H1 (cell line): ENCODE results near the gene TTC39A. TPM values are rescaled to one million over a fixed set of nuclear protein-coding genes. Genes with fewer than 3 reads are reported as not detected.

Source experiments
- CTCF ChIA-PET: fragments of 300-600 bp; sonication (Branson Sonifier 250); formaldehyde crosslinking; loops from one replicate; lab custom pipeline; 2021; ENCODE audit not compliant: partially characterized antibody; lab: Charles Lee
- POLR2A ChIA-PET: fragments of 300-600 bp; sonication (Branson Sonifier 250); formaldehyde crosslinking; loops from one replicate; lab custom pipeline; 2021; ENCODE audit warnings: inconsistent platforms; ENCODE audit not compliant: partially characterized antibody; lab: Charles Lee
- DNase-seq, 2 experiments: peaks; one replicate each; pipeline versions ENCODE4 v3.0.0 to v3.0.0-alpha.2; 2010 to 2022; ENCODE audit warnings: low spot score in 2 of 2, low read depth in 1 of 2, mixed read lengths in 1 of 2
- FAIRE-seq: peaks from 2 replicates; lab custom pipeline; 2011; peaks lifted over from hg19 to GRCh38; lab: Jason Lieb, UNC
- H2AFZ ChIP-seq: 2 replicates; pipeline ENCODE4 v1.8.1; 2012; ENCODE audit warnings: low read length, inconsistent platforms
- H2AK5ac ChIP-seq: 2 replicates; pipeline ENCODE4 v1.6.1; 2013; ENCODE audit warnings: low read depth, low read length
- H2BK120ac ChIP-seq: replicated peaks from 2 replicates; pipeline ENCODE3; 2013; ENCODE audit warnings: low read depth, low read length, inconsistent platforms
- H2BK12ac ChIP-seq: 2 replicates; pipeline ENCODE4 v1.6.1; 2013; ENCODE audit warnings: low read depth, low read length
- H2BK15ac ChIP-seq: 2 replicates; pipeline ENCODE4 v1.6.1; 2013; ENCODE audit warnings: low read length
- H2BK20ac ChIP-seq: 2 replicates; pipeline ENCODE4 v1.6.1; 2013; ENCODE audit warnings: low read length
- H2BK5ac ChIP-seq: 2 replicates; pipeline ENCODE4 v1.6.1; 2013; ENCODE audit warnings: low read depth, low read length
- H3K14ac ChIP-seq: 2 replicates; pipeline ENCODE4 v1.6.1; 2013; ENCODE audit warnings: inconsistent platforms; ENCODE audit not compliant: insufficient read length
- H3K18ac ChIP-seq: 2 replicates; pipeline ENCODE4 v1.6.1; 2013; ENCODE audit warnings: low read length; ENCODE audit errors: extremely low read depth
- H3K23ac ChIP-seq: 2 replicates; pipeline ENCODE4 v1.6.1; 2013; ENCODE audit warnings: inconsistent platforms; ENCODE audit not compliant: insufficient read length
- H3K23me2 ChIP-seq: 2 replicates; pipeline ENCODE4 v1.6.1; 2013; ENCODE audit warnings: low read depth, low read length
- H3K27ac ChIP-seq: 2 replicates; pipeline ENCODE4 v1.6.1; 2011; ENCODE audit warnings: low read depth, low read length, inconsistent platforms
- H3K27me3 ChIP-seq, 4 experiments: replicated peaks in 1 of 4; 1 replicate in 1 of 4; 2 replicates in 3 of 4; pipeline versions ENCODE4 v1.6.1 to v1.8.1; 2011 to 2013; ENCODE audit warnings: low read length in 3 of 4, mild to moderate bottlenecking in 3 of 4, inconsistent platforms in 2 of 4, mixed read lengths in 2 of 4, moderate library complexity in 1 of 4; ENCODE audit not compliant: control insufficient read depth in 3 of 4, insufficient read depth in 3 of 4; ENCODE audit errors: extremely low read depth in 1 of 4
- H3K36me3 ChIP-seq, 4 experiments: 2 replicates each; pipeline versions ENCODE4 v1.6.1 to v1.8.1; 2011 to 2013; ENCODE audit warnings: mild to moderate bottlenecking in 4 of 4, low read length in 3 of 4, moderate library complexity in 2 of 4, control low read depth in 1 of 4, inconsistent platforms in 1 of 4; ENCODE audit not compliant: insufficient read depth in 4 of 4, control insufficient read depth in 2 of 4
- H3K4ac ChIP-seq: replicated peaks from 2 replicates; pipeline ENCODE3; 2013; ENCODE audit warnings: low read length, low read depth, mixed read lengths, inconsistent platforms; ENCODE audit not compliant: insufficient read length
- H3K4me1 ChIP-seq, 4 experiments: replicated peaks in 1 of 4; 1 replicate in 1 of 4; 2 replicates in 3 of 4; pipeline versions ENCODE4 v1.6.1 to v1.8.1; 2011 to 2013; ENCODE audit warnings: low read length in 3 of 4, inconsistent platforms in 2 of 4, mixed read lengths in 1 of 4; ENCODE audit not compliant: insufficient read depth in 4 of 4, control insufficient read depth in 3 of 4
- H3K4me2 ChIP-seq, 2 experiments: 2 replicates each; pipeline versions ENCODE4 v1.6.1 to v1.8.1; 2011 to 2013; ENCODE audit warnings: low read depth in 2 of 2, low read length in 2 of 2, control low read depth in 1 of 2, inconsistent platforms in 1 of 2, mild to moderate bottlenecking in 1 of 2; ENCODE audit not compliant: insufficient read depth in 1 of 2
- H3K4me3 ChIP-seq, 4 experiments: fragments of 200-600, 300-600 bp in 1 of 4; sonication (generic), shearing (Covaris generic), sonication (Bioruptor Twin) in 1 of 4; 2 replicates each; pipeline versions ENCODE4 v1.5.1 to v1.8.1; 2011 to 2016; ENCODE audit warnings: low read length in 4 of 4, low read depth in 3 of 4, control low read depth in 2 of 4, inconsistent platforms in 2 of 4, mild to moderate bottlenecking in 2 of 4, mixed read lengths in 1 of 4, moderate library complexity in 1 of 4; ENCODE audit not compliant: insufficient read depth in 2 of 4; ENCODE audit errors: extremely low read depth in 1 of 4
- H3K56ac ChIP-seq: replicated peaks from 2 replicates; pipeline ENCODE3; 2013; ENCODE audit warnings: low read depth, mild to moderate bottlenecking, mixed read lengths, low read length, inconsistent platforms; ENCODE audit not compliant: insufficient read length
- H3K79me1 ChIP-seq: 2 replicates; pipeline ENCODE4 v1.6.1; 2013; ENCODE audit warnings: low read depth, low read length, control low read depth
- H3K79me2 ChIP-seq, 2 experiments: 2 replicates each; pipeline versions ENCODE4 v1.6.1 to v1.8.1; 2012 to 2013; ENCODE audit warnings: low read length in 2 of 2, mild to moderate bottlenecking in 2 of 2, inconsistent platforms in 1 of 2; ENCODE audit not compliant: insufficient read depth in 2 of 2, control insufficient read depth in 1 of 2
- H3K9ac ChIP-seq, 4 experiments: replicated peaks in 1 of 4; 1 replicate in 1 of 4; 2 replicates in 3 of 4; pipeline versions ENCODE4 v1.6.1 to v1.8.1; 2011 to 2013; ENCODE audit warnings: low read depth in 3 of 4, low read length in 3 of 4, control low read depth in 2 of 4, mild to moderate bottlenecking in 2 of 4, moderate library complexity in 2 of 4, inconsistent platforms in 1 of 4; ENCODE audit errors: extremely low read depth in 1 of 4
- H3K9me3 ChIP-seq, 2 experiments: 2 replicates each; pipeline versions ENCODE4 v1.6.1 to v1.8.1; 2012 to 2013; ENCODE audit warnings: mild to moderate bottlenecking in 2 of 2, moderate library complexity in 2 of 2, control low read depth in 1 of 2, inconsistent platforms in 1 of 2, low read depth in 1 of 2, low read length in 1 of 2, mixed read lengths in 1 of 2; ENCODE audit not compliant: insufficient read depth in 2 of 2
- H4K20me1 ChIP-seq, 2 experiments: replicated peaks in 1 of 2; 2 replicates each; pipeline versions ENCODE3 to v1.8.1; 2011 to 2013; ENCODE audit warnings: inconsistent platforms in 2 of 2, low read length in 2 of 2, mild to moderate bottlenecking in 1 of 2; ENCODE audit not compliant: insufficient read depth in 2 of 2, control insufficient read depth in 1 of 2
- H4K5ac ChIP-seq: 2 replicates; pipeline ENCODE4 v1.6.1; 2013; ENCODE audit warnings: low read length, low read depth, mixed read lengths, inconsistent platforms; ENCODE audit not compliant: insufficient read length
- H4K8ac ChIP-seq: 2 replicates; pipeline ENCODE4 v1.8.0; 2013; ENCODE audit warnings: mild to moderate bottlenecking, moderate library complexity, low read length, inconsistent platforms; ENCODE audit not compliant: insufficient read depth; ENCODE audit errors: extremely low read depth
- H4K91ac ChIP-seq: replicated peaks from 2 replicates; pipeline ENCODE3; 2013; ENCODE audit warnings: low read length, mixed read lengths, inconsistent platforms; ENCODE audit not compliant: insufficient read length
- BRCA1 ChIP-seq: IDR thresholded peaks from 2 replicates; pipeline ENCODE4 v1.6.1; 2012; ENCODE audit warnings: low read depth, low read length, improper control_type of control experiment
- CBX5 ChIP-seq: fragments of 300-800, 300-1000 bp; sonication (generic); IDR thresholded peaks from 2 replicates; pipeline ENCODE4 v1.7.1; 2016; ENCODE audit warnings: antibody characterized with exemption, low read length, low read depth
- EP300 ChIP-seq, 2 experiments: IDR thresholded peaks; 1 replicate in 1 of 2; 2 replicates in 1 of 2; pipeline ENCODE4 v1.6.1; 2011 to 2012; ENCODE audit warnings: low read depth in 2 of 2, low read length in 2 of 2, mild to moderate bottlenecking in 2 of 2, borderline replicate concordance in 1 of 2, inconsistent platforms in 1 of 2, moderate library complexity in 1 of 2
- HDAC6 ChIP-seq: IDR thresholded peaks from one replicate; pipeline ENCODE4 v1.7.1; 2012; ENCODE audit warnings: low read depth, mild to moderate bottlenecking, inconsistent platforms, low read length, moderate library complexity
- KDM5A ChIP-seq: fragments of 200-600 bp; IDR thresholded peaks from 2 replicates; pipeline ENCODE4 v1.7.1; 2012; ENCODE audit warnings: mild to moderate bottlenecking, low read length, inconsistent platforms, mixed read lengths
- SAP30 ChIP-seq: fragments of 300-600 bp; sonication (generic); IDR thresholded peaks from 2 replicates; pipeline ENCODE4 v1.7.1; 2012; ENCODE audit warnings: low read length, moderate library complexity, mild to moderate bottlenecking, inconsistent platforms; ENCODE audit not compliant: insufficient read depth, insufficient replicate concordance
- TAF7 ChIP-seq: optimal IDR thresholded peaks from 2 replicates; pipeline ENCODE3; 2011; ENCODE audit warnings: low read depth, mild to moderate bottlenecking, inconsistent platforms, low read length, moderate library complexity, borderline replicate concordance
- TCF12 ChIP-seq: IDR thresholded peaks from 2 replicates; pipeline ENCODE4 v1.6.1; 2011; ENCODE audit warnings: low read depth, mild to moderate bottlenecking, low read length
- WGBS, 2 experiments: shearing (Covaris generic) in 1 of 2; methylation state at CpG; one replicate each; pipeline versions ENCODE4 v1.1.6 to v1.1.7; 2013 to 2015; ENCODE audit warnings: low lambda C conversion rate in 2 of 2, mixed read lengths in 2 of 2, inconsistent platforms in 1 of 2, low coverage in 1 of 2, missing lambda C conversion rate in 1 of 2; ENCODE audit not compliant: insufficient replicate concordance in 2 of 2, insufficient coverage in 1 of 2, insufficient read length in 1 of 2; ENCODE audit errors: extremely low coverage in 1 of 2, missing lambda C conversion rate in 1 of 2; 5-methylcytosine and 5-hydroxymethylcytosine counted together
- polyA plus RNA-seq, 7 experiments: library from polyadenylated mRNA; depleted of rRNA in 3 of 7; stranded (reverse) in 5 of 7; unstranded in 2 of 7; fragments of >200 nt in 5 of 7; fragments of 200-250 nt in 2 of 7; gene quantifications; 1 replicate in 5 of 7; 2 replicates in 1 of 7; 4 replicates in 1 of 7; pipeline versions ENCODE4 v1.2.1 to v1.2.3, GENCODE V29; 2011 to 2013; ENCODE audit warnings: missing spikeins in 2 of 7, mixed read lengths in 2 of 7
- total RNA-seq: library from RNA; stranded (reverse); fragmentation: NEBNext Ultra II Directional; extraction: Animal tissue kit (Norgen Biotek cat#: 25700); gene quantifications from 2 replicates; pipeline ENCODE4 v1.2.1, GENCODE V29; 2021
- TF ChIP-seq, protein P1 (sequence below): IDR thresholded peaks from 2 replicates; pipeline ENCODE4 v1.6.1; 2012; ENCODE audit warnings: inconsistent platforms
- TF ChIP-seq, protein P2 (sequence below): IDR thresholded peaks from 2 replicates; pipeline ENCODE4 v1.6.1; 2011; ENCODE audit warnings: low read depth, mild to moderate bottlenecking, low read length; ENCODE audit not compliant: insufficient read depth

TTC39A gene
- total and polyA plus RNA-seq, 2 of the 8 experiments (the other 6 are each of a cell fraction or from before 2014, with no cell fraction given): 5.5 to 5.8 TPM

DNA sequence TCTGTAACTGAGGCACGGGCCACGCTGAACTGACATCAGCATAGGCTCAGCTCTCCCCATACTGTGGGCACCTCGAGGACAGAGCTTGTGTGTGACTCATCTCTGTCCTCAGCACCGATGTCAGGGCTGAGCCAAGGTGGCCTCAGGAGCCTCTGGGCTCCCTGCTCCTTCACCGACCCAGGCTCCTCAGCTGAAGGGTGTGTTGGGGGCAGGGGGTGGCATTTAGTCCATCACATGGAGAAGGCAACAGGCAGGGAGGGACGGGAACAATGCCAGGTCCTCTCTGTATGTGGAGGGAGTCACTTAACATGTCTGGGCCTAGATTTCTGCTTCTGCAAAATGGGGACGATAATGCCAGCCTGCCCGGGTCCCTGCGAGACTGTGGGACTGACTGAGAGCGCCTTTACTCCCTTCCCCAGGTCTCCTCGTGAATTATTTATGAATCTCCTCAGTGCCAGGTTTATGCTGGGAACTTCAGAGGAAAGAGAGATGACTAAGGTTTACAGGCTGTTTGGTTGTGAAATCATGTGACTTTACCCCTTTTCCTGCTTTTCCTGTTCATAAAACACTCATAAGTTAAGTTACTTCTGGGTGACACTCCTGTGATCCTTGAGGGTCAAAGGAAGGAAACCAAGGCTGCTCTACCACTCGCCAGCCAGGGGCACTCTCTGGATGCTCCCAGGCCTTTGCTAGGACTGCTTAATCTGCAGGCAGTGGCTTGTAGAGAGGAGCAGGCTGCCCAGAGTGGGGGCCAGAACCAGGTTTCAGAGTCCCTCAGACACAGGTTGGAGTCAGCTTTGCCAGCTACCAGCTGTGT lies 16.2 kb downstream of the TTC39A start:
- H2BK12ac ChIP-seq: no peak overlapping the region
- no peak overlapping the region for H4K91ac ChIP-seq
- H2BK20ac ChIP-seq: no peak overlapping the region
- no peak overlapping the region for H2BK15ac ChIP-seq
- no peak overlapping the region for H3K4ac ChIP-seq
- H3K79me2 ChIP-seq: no peaks in the 10 kb centered on the region
- H3K56ac ChIP-seq: no peak overlapping the region
- ChIA-PET POLR2A (interaction anchor here (0.9 kb wide), 1 partner anchor 16 kb away, joined by 3 read pairs; no protein-coding TSS in a partner anchor), CTCF (interaction anchor here (1.0 to 2.3 kb wide), 10 partner anchors 9 to 230 kb away, joined by 3 to 6 read pairs (median 4); no protein-coding TSS in a partner anchor)
- no peak overlapping the region for H2BK120ac ChIP-seq
- H3K79me1 ChIP-seq: no peaks in the 10 kb centered on the region
- no peak overlapping the region for H3K4me2 ChIP-seq
- no peak overlapping the region for H2BK5ac ChIP-seq
- H4K8ac ChIP-seq: peak overlapping the region; percentile 23
- no peaks in the 10 kb centered on the region for H3K36me3 ChIP-seq
- H3K9me3 ChIP-seq: no peaks in the 10 kb centered on the region
- no peak overlapping the region for H2AFZ ChIP-seq
- H4K5ac ChIP-seq: no peak overlapping the region
- no peak overlapping the region; the same call in 1 of the 2 replicates for H3K18ac ChIP-seq
- FAIRE-seq (no peak), DNase-seq (no peak)
- no peak overlapping the region for H3K14ac ChIP-seq
- no peaks in the 10 kb centered on the region for H4K20me1 ChIP-seq
- WGBS, 2 experiments: 88% methylated on average over 12 of the region's 12 CpGs; no CpG with 5 or more reads in 1 of the 2 experiments
- peaks cover 0 to 9% (median 0%) of the 10 kb centered on the region in 4 experiments; a peak in 3 of 7 replicates for H3K4me1 ChIP-seq
- no peak overlapping the region for H3K4me3 ChIP-seq
- no peak overlapping the region for H3K9ac ChIP-seq
- no peak overlapping the region for H3K23ac ChIP-seq
- H2AK5ac ChIP-seq: no peak overlapping the region
- no peaks in the 10 kb centered on the region for H3K23me2 ChIP-seq
- H3K27me3 ChIP-seq: no peaks in the 10 kb centered on the region
- H3K27ac ChIP-seq: no peak overlapping the region
- no peak for TF ChIP-seq HDAC6
- no peak for TF ChIP-seq EP300 (IDR thresholded peaks at IDR 0.05; ENCODE audit: borderline replicate concordance in 1 of 2, low read depth in 2 of 2, low read length in 2 of 2)
- TF ChIP-seq CBX5: no peak
- TF ChIP-seq, protein P1, sequence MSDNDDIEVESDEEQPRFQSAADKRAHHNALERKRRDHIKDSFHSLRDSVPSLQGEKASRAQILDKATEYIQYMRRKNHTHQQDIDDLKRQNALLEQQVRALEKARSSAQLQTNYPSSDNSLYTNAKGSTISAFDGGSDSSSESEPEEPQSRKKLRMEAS: no peak
- TF ChIP-seq TAF7: no peak
- TF ChIP-seq KDM5A: no peak
- TF ChIP-seq SAP30: no peak
- TF ChIP-seq BRCA1: no peak
- no peak for TF ChIP-seq TCF12
- TF ChIP-seq, protein P2, sequence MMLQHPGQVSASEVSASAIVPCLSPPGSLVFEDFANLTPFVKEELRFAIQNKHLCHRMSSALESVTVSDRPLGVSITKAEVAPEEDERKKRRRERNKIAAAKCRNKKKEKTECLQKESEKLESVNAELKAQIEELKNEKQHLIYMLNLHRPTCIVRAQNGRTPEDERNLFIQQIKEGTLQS: no peak
